HCT116 (cell line): ENCODE data around the gene PODN. TPM values are rescaled to one million over a fixed set of nuclear protein-coding genes. Genes with fewer than 3 reads are reported as not detected.

ENCODE experiments used
- ATAC-seq: fragments of 200-7000 bp; cut with Tn5 transposase; 2 replicates; pipeline ENCODE4 v1.9.1; 2020; ENCODE audit warnings: mild to moderate bottlenecking, moderate library complexity
- BruUV-seq: library from RNA; stranded (reverse); fragments of 400-500 nt; replicated peaks from 2 replicates; lab custom pipeline; 2021; lab: Mats Ljungman, UMichigan
- CTCF ChIA-PET: fragments of 300-600 bp; sonication (Branson Sonifier 250); formaldehyde crosslinking; loops from one replicate; lab custom pipeline; 2021; ENCODE audit warnings: antibody characterized with exemption; lab: Charles Lee
- POLR2A ChIA-PET: fragments of 300-600, 350-600 bp; sonication (Branson Sonifier 250); formaldehyde crosslinking; loops from one replicate; lab custom pipeline; 2021; ENCODE audit warnings: antibody characterized with exemption; lab: Charles Lee
- RAD21 ChIA-PET, 2 experiments: fragments of 300-600 bp; sonication (Branson Sonifier 250); formaldehyde crosslinking; loops; one replicate each; lab custom pipeline; 2023; ENCODE audit warnings: low total read pairs in 2 of 2; ENCODE audit not compliant: uncharacterized antibody in 2 of 2, unreplicated experiment in 2 of 2, low non-redundant PET in 1 of 2; lab: Charles Lee
- DNase-seq: peaks from one replicate; pipeline ENCODE4 v3.0.0-alpha.2; 2010; ENCODE audit warnings: low read depth, low spot score
- H2AFZ ChIP-seq: fragments of 200-600 bp; shearing (Covaris generic), sonication (generic); 2 replicates; pipeline ENCODE4 v1.6.1; 2017; ENCODE audit warnings: low read depth, mixed run types, mixed read lengths, antibody characterized with exemption, low read length; ENCODE audit not compliant: poor library complexity, severe bottlenecking
- H3K27ac ChIP-seq: 2 replicates; pipeline ENCODE4 v1.5.1; 2012; ENCODE audit warnings: low read depth, low read length
- H3K27me3 ChIP-seq: fragments of 200-600 bp; sonication (generic); 2 replicates; pipeline ENCODE4 v1.6.1; 2016; ENCODE audit warnings: mixed run types, low read length, mixed read lengths; ENCODE audit not compliant: insufficient read depth
- H3K36me3 ChIP-seq, 2 experiments: fragments of 200-500 bp in 1 of 2; fragments of 200-600 bp in 1 of 2; sonication (Bioruptor generic) in 1 of 2; sonication (generic) in 1 of 2; 2 replicates each; pipeline versions ENCODE4 v1.5.1 to v1.6.1; 2014 to 2016; ENCODE audit warnings: low read length in 2 of 2, inconsistent platforms in 1 of 2, mixed read lengths in 1 of 2, mixed run types in 1 of 2; ENCODE audit not compliant: insufficient read depth in 2 of 2, control insufficient read depth in 1 of 2
- H3K4me1 ChIP-seq, 2 experiments: fragments of 200-600 bp in 1 of 2; sonication (generic) in 1 of 2; 2 replicates each; pipeline versions ENCODE4 v1.5.1 to v1.6.1; 2012 to 2017; ENCODE audit warnings: low read length in 2 of 2, inconsistent platforms in 1 of 2, mild to moderate bottlenecking in 1 of 2, mixed read lengths in 1 of 2, mixed run types in 1 of 2, moderate library complexity in 1 of 2; ENCODE audit not compliant: insufficient read depth in 2 of 2, control insufficient read depth in 1 of 2
- H3K4me2 ChIP-seq: fragments of 200-600 bp; sonication (generic); 2 replicates; pipeline ENCODE4 v1.6.1; 2017; ENCODE audit warnings: mixed run types, low read length, mixed read lengths
- H3K4me3 ChIP-seq, 2 experiments: fragments of 200-600 bp in 1 of 2; sonication (generic) in 1 of 2; replicated peaks in 1 of 2; 2 replicates each; pipeline ENCODE4 v1.5.1; 2011 to 2016; ENCODE audit warnings: low read length in 2 of 2, control low read depth in 1 of 2, low read depth in 1 of 2, mild to moderate bottlenecking in 1 of 2, mixed read lengths in 1 of 2, mixed run types in 1 of 2
- H3K79me2 ChIP-seq: fragments of 200-600 bp; sonication (generic); 2 replicates; pipeline ENCODE4 v1.6.1; 2017; ENCODE audit warnings: mild to moderate bottlenecking, mixed run types, low read length, moderate library complexity, mixed read lengths; ENCODE audit not compliant: insufficient read depth
- H3K9ac ChIP-seq: fragments of 200-600 bp; sonication (generic); 2 replicates; pipeline ENCODE4 v1.6.1; 2016; ENCODE audit warnings: low read length, mixed read lengths
- H3K9me2 ChIP-seq: fragments of 200-600 bp; sonication (generic), shearing (Covaris generic); 2 replicates; pipeline ENCODE4 v1.6.1; 2017; ENCODE audit warnings: mixed run types, mild to moderate bottlenecking, moderate library complexity; ENCODE audit not compliant: insufficient read depth
- H3K9me3 ChIP-seq, 2 experiments: fragments of 200-500 bp in 1 of 2; fragments of 200-600 bp in 1 of 2; sonication (Bioruptor generic) in 1 of 2; sonication (generic) in 1 of 2; 2 replicates each; pipeline ENCODE4 v1.6.1; 2014 to 2017; ENCODE audit warnings: low read length in 2 of 2, mixed read lengths in 2 of 2, inconsistent platforms in 1 of 2, low read depth in 1 of 2, mild to moderate bottlenecking in 1 of 2, mixed run types in 1 of 2, moderate library complexity in 1 of 2; ENCODE audit not compliant: control insufficient read depth in 1 of 2, insufficient read depth in 1 of 2
- H4K20me1 ChIP-seq: fragments of 200-600 bp; sonication (generic), shearing (Covaris generic); 2 replicates; pipeline ENCODE4 v1.6.1; 2017; ENCODE audit warnings: mixed run types, mild to moderate bottlenecking, moderate library complexity; ENCODE audit not compliant: insufficient read depth
- ATF3 ChIP-seq: IDR thresholded peaks from 2 replicates; pipeline ENCODE4 v1.6.1; 2012
- CEBPB ChIP-seq: IDR thresholded peaks from 2 replicates; pipeline ENCODE4 v1.6.1; 2012; ENCODE audit warnings: low read depth
- EGR1 ChIP-seq: IDR thresholded peaks from 2 replicates; pipeline ENCODE4 v1.6.1; 2012; ENCODE audit warnings: low read depth
- ELF1 ChIP-seq: IDR thresholded peaks from 2 replicates; pipeline ENCODE4 v1.6.1; 2012; ENCODE audit warnings: low read depth, borderline replicate concordance
- FOSL1 ChIP-seq: IDR thresholded peaks from 2 replicates; pipeline ENCODE4 v1.6.1; 2012; ENCODE audit warnings: low read depth
- JUND ChIP-seq: IDR thresholded peaks from 2 replicates; pipeline ENCODE4 v1.6.1; 2012
- MAX ChIP-seq: IDR thresholded peaks from 2 replicates; pipeline ENCODE4 v1.6.1; 2012
- POLR2AphosphoS5 ChIP-seq: IDR thresholded peaks from 2 replicates; pipeline ENCODE4 v1.6.1; 2011; ENCODE audit warnings: mild to moderate bottlenecking, low read depth, low read length, moderate library complexity
- RAD21 ChIP-seq: IDR thresholded peaks from 2 replicates; pipeline ENCODE4 v1.6.1; 2012; ENCODE audit warnings: low read depth, mild to moderate bottlenecking
- SIN3A ChIP-seq: IDR thresholded peaks from 2 replicates; pipeline ENCODE4 v1.6.1; 2012; ENCODE audit warnings: low read depth
- SP1 ChIP-seq: IDR thresholded peaks from 2 replicates; pipeline ENCODE4 v1.6.1; 2012; ENCODE audit warnings: low read depth
- TCF7L2 ChIP-seq: IDR thresholded peaks from 2 replicates; pipeline ENCODE4 v1.7.0; 2011; ENCODE audit warnings: borderline replicate concordance, inconsistent platforms; ENCODE audit not compliant: insufficient read depth, insufficient read length; ENCODE audit errors: extremely low read depth
- ZBTB33 ChIP-seq: IDR thresholded peaks from 2 replicates; pipeline ENCODE4 v1.6.1; 2011; ENCODE audit warnings: mild to moderate bottlenecking, low read length, moderate library complexity; ENCODE audit not compliant: insufficient replicate concordance; ENCODE audit errors: extremely low read depth
- ZNF274 ChIP-seq: fragments of 200-500 bp; sonication (Bioruptor generic); IDR thresholded peaks from 2 replicates; pipeline ENCODE4 v1.6.1; 2014; ENCODE audit warnings: mild to moderate bottlenecking, low read depth, low read length, inconsistent platforms
- intact Hi-C: fragments of 100-400 bp; cut with micrococcal nuclease; formaldehyde crosslinking; loops from 2 replicates; pipeline ENCODE4 v1.10.0; 2022
- total RNA-seq: library from RNA; stranded (reverse); gene quantifications from one replicate; pipeline ENCODE4 v1.2.1, GENCODE V29; 2021; ENCODE audit not compliant: unreplicated experiment

Gene PODN
- total RNA-seq, 1 experiment from 2014 or later, result 0.22 TPM

GRCh38 chr1:53093451-53093754 lies 31.4 kb downstream of the PODN start:
- Histone ChIP-seq H3K27me3 (no peaks in the 10 kb centered on the region), H2AFZ (no peak overlapping the region), H3K4me3 (no peak overlapping the region)
- ATAC-seq, result no peak
- BruUV-seq, result no TSS peak
- POLR2A ChIA-PET, result no interaction called here
- TF ChIP-seq POLR2AphosphoS5 (no peak), EGR1 (no peak), MAX (no peak), JUND (no peak), FOSL1 (no peak)
- TF ChIP-seq, all 23 proteins: peak for 0
- Histone ChIP-seq H3K27ac (no peak overlapping the region), H3K9me2 (no peaks in the 10 kb centered on the region), H3K9me3 (peaks cover 12 to 28% of the 10 kb centered on the region in 2 experiments; a peak in 2 of 4 replicates), H3K9ac (no peak overlapping the region), H4K20me1 (no peaks in the 10 kb centered on the region), H3K36me3 (no peaks in the 10 kb centered on the region), H3K4me2 (no peak overlapping the region), H3K4me1 (peaks cover 0 to 14% of the 10 kb centered on the region in 2 experiments; a peak in 2 of 4 replicates), H3K79me2 (no peaks in the 10 kb centered on the region)
- RAD21 ChIA-PET, result no interaction called here
- CTCF ChIA-PET, result no interaction called here
- intact Hi-C loops, result no loop called here
- no peak for DNase-seq

- H2AFZ ChIP-seq, result no peak overlapping the region
- ATAC-seq (no peak), DNase-seq (no peak)
- intact Hi-C loops, result no loop called here
- no peaks in the 10 kb centered on the region for H3K9me2 ChIP-seq
- POLR2A ChIA-PET, result no interaction called here
- no peak overlapping the region for H3K27ac ChIP-seq
- BruUV-seq, result no TSS peak
- no peaks in the 10 kb centered on the region for H3K79me2 ChIP-seq
- no peak overlapping the region for H3K9ac ChIP-seq
- H3K36me3 ChIP-seq, result no peaks in the 10 kb centered on the region
- RAD21 ChIA-PET, result no interaction called here
- H3K27me3 ChIP-seq, result no peaks in the 10 kb centered on the region
- peaks cover 0 to 14% of the 10 kb centered on the region in 2 experiments; a peak in 2 of 4 replicates for H3K4me1 ChIP-seq
- no peak overlapping the region for H3K4me2 ChIP-seq
- H3K4me3 ChIP-seq, result no peak overlapping the region
- H4K20me1 ChIP-seq, result no peaks in the 10 kb centered on the region
- peaks cover 12 to 33% of the 10 kb centered on the region in 2 experiments; a peak in 2 of 4 replicates for H3K9me3 ChIP-seq
- CTCF ChIA-PET, result no interaction called here
- TF ChIP-seq SIN3A (no peak), ZNF274 (no peak), ATF3 (no peak), CEBPB (no peak), MAX (no peak), ELF1 (no peak), SP1 (no peak), RAD21 (no peak), TCF7L2 (no peak), ZBTB33 (no peak)
These were observed 31.9 kb downstream of the PODN start for GRCh38 chr1:53093778-53094532.
